Activated CD4-positive, alpha-beta T cell treated with anti-CD3 and anti-CD28 coated beads for 1 hour (primary cell): ENCODE results near the gene TXNDC9.
"Not testable (repeated sequence)": the region's sequence is repeated elsewhere in the genome, so short reads cannot be mapped to it uniquely, and the experiment has no call there.

Experiments
- DNase-seq: peaks from one replicate; pipeline ENCODE4 v3.0.0-alpha.2; 2020

Gene TXNDC9

DNA sequence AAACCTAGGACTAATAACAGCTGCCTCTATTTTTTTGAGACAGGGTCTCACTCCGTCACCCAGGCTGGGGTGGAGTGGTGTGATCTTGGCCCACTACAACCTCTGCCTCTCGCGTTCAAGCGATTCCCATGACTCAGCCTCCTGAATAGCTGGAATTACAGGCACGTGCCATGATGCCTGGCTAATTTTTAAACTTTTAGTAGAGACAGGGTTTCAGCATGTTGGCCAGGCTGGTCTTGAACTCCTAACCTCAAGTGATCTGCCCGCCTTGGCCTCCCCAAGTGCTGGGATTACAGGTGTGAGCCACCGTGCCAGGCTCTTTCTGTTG lies 18.3 kb downstream of the TXNDC9 start:
- DNase-seq, result not testable (repeated sequence)

DNA sequence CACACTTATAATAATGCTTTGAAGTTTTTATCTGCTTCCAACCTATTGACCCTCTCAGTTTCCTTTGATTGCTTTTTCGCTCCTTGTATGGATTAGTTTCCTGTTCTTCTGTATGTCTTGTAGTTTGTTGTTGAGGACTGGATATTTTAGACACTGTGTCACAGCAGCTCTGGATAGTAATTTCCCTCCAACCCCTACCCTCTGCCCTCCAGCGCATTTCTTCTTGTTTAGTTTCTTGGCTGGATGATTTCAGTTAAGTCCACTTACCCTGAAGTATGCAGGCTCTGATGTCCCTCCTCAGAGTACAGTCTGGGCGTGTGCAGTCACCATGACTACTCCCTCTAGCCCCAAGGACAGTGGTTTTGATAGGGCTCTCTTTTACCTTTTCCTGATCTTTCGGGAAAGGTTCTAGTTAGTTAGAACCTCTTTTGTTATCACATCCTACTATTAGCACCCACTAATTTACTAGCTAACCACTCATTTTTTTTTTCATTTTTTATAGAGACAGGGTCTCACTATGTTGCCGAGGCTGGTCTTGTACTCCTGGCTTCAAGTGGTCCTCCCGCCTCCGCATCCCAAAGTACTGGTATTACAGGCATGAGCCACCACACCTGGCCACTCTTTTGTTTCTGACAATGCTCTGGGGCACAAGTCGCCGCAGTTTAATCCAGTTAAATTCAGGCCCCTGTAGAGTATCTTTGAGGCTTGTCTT lies 18.8 kb downstream of the TXNDC9 start:
- DNase-seq, result no peak

DNA sequence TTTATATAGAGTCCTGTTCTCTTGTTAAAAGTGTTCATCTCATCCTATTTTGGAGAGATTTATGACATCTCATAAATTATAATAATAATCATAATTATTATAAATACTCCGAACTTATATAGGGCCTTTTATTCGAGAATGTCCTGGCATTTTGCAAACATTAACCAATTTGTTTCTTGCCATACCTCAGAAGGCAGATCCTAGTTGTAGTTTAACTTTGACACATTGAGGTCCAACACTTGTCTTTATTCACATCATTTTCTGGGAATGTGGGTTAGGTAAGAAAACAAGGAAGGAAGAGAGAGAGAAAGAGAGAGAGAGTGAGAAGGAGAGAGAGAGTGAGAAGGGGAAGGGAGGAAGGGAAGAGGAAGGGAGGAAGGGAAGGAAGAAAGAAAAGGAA lies 35.0 kb downstream of the TXNDC9 start, which contains the start of gene LYG1:
Gene LYG1 (minus strand): TSS at position 101 of the 400 bp plus-strand sequence. CDS start 5,527 bp downstream, outside the sequence.
- not testable (repeated sequence) for DNase-seq

DNA sequence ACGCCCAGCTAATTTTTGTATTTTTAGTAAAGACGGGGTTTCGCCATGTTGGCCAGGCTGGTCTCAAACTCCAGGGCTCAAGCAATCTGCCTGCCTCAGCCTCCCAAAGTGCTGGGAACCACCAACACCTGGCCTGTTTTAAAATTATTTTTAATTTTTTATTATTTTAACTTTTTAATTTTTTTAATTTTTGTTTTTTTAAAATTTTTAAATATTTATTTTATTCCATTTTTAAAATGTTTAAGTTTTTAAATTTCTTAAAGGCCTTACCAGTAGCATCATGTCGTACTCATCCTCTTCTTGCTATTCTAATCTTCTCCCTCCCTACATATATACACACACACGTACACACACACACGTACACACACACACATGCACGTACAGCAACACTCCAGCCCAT lies 36.6 kb downstream of the TXNDC9 start:
- no peak for DNase-seq

DNA sequence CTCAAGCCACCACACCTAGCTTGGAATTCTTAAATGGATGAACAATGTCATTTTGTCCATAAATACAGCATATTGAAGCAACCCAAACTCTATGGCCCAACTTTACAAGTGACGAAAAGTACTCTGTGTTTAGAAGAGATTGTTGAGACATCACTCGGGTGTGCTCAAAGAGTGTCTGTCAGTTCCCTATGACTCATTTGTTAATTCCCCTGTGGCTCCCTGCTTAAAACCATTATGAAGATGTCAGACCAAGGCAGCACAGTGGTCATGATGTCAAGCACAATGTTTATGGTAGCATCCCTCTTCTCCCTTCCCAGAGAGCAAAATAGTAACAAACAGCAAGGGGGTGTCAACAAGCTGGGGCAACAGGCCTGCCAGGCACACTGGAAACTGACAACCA lies 38.1 kb downstream of the TXNDC9 start:
- no peak for DNase-seq

DNA sequence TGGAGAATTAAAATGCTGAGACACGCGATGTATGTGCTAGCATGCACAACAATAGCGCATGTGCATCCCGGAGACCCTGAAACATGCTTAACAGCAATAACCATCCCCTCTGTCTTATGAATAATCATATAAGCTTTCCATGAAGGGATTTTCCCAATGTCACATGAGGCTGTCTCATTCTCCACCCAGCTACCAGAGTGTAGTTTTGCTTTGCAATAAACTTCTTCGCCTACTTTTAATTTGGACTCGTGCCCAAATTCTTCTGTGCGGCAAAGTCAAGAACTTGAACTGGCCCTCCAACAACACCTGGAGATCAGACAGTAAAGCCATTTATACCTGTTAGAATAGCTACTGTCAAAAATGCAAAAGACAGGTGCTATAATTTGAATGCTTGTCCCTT lies 50.6 kb downstream of the TXNDC9 start:
- DNase-seq, result no peak

DNA sequence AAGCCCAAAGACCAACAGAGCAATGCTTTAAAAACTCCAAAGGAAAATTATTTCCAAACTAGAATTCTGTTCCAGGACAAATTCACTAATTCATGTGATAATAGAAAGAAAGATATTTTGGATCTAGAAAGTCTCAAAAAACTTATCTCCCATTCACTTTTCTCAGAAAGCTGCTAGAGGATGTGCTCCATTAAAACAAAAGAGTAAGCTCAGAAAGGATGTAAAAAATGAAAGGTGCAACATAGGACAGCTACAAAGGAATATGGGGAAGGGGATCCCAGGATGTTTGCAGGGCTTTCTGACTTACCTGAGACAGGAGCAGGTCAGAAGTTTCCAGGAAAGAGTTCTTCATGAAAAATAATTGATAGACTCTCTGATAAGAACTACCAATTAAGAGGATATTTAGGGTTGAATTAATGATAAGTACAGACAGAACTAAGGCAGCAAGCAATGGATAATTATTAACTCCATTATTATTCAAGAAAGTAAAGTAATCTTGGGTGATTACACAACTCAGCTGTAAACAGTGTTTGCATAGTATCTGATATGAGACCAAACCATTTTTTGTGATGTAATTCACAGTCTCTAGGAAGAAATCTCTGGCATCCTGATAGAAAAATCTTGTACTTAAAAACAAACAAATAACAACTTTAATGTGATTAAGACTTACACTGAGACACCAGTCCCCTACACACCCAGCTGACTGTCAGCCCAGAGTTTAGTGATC lies 56.0 kb downstream of the TXNDC9 start:
- no peak for DNase-seq

DNA sequence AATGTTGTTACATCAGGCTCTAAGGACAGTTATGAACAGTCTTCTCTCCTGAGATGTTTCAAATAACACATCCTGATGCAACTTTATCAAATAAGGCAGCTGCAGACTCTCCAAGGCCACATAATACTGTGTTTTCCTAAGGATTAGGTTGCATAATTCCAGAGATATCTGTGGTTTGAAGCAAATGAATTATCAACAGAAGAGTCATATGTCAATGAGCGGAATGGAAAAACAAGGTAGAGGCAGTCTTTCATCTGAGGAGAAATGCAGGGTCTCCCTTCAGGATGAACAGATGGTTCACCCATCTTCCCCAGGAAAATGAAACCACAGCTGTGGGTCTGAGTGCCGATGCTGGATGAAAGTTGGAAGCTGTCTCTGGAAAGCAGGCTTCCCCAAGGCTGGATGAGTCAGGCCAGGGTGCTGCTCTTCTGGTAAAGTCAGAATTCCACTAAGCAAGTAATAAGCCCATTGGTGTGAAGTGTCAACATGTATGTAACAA lies 57.3 kb downstream of the TXNDC9 start:
- no peak for DNase-seq

DNA sequence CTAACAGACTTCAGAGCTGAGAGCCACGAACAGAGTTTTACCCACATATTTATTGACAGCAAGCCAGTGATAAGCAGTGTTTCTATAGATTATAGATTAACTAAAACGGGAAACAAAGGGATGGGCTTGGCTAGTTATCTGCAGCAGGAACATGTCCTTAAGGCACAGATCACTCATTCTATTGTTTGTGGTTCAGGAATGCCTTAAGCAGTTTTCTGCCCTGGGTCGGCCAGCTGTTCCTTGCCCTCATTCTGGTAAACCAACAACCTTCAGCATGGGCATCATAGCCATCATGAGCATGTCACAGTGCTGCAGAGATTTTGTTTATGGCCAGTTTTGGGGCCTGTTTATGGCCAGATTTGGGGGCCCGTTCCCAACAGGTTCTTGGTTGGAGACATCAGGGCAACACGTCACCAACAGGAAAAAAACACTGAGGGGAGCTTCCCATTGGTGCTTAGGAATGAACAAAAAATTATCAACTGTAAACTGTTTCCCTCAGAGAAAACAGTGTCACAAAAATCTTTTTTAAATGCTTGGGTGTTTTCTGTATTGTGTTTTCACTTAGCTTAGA lies 57.9 kb downstream of the TXNDC9 start:
- DNase-seq, result not testable (repeated sequence)

DNA sequence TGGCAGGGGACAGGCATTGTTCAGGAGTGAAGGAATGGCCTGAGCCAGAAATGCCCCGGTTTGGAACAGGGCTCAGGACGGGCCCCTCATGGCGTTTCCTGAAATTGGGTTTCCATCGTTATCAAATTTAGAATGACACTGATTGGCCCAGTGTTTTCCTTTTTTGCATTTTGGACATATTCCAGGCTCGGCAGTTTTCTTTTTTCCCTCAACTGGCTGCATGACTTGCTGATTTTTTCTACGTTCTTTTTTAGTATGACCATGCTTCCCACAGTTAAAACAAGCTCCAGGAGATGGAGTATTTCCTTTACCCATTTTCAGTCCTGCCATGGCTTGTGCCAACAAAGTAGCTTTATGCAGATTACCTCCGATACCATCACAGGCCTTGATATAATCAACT lies 60.3 kb downstream of the TXNDC9 start:
- DNase-seq, result no peak
